ENCODE measurements around the gene VPS36.
"Not testable (repeated sequence)": the region's sequence is repeated elsewhere in the genome, so short reads cannot be mapped to it uniquely, and the experiment has no call there.

DNA sequence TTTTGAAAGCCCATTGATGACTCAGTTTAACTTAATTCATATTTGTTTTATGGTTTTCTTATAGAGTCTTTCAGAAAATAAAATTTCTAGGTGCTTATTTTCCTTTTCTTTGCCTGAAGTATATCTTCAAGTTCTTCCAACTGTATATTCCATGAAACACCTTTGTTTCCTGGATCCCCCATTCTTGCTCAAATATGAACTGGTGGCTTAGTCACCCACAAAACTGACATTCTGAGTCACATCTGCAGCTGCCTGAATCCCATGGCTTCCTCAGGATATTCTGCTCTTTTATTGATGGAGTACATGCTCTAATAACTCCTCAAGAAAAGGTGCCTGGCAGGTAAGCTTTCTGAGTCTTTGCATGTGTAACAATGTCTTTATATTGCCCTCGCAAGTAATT, 77.2 kb downstream of the VPS36 start:
- TF ChIP-seq, protein P1, sequence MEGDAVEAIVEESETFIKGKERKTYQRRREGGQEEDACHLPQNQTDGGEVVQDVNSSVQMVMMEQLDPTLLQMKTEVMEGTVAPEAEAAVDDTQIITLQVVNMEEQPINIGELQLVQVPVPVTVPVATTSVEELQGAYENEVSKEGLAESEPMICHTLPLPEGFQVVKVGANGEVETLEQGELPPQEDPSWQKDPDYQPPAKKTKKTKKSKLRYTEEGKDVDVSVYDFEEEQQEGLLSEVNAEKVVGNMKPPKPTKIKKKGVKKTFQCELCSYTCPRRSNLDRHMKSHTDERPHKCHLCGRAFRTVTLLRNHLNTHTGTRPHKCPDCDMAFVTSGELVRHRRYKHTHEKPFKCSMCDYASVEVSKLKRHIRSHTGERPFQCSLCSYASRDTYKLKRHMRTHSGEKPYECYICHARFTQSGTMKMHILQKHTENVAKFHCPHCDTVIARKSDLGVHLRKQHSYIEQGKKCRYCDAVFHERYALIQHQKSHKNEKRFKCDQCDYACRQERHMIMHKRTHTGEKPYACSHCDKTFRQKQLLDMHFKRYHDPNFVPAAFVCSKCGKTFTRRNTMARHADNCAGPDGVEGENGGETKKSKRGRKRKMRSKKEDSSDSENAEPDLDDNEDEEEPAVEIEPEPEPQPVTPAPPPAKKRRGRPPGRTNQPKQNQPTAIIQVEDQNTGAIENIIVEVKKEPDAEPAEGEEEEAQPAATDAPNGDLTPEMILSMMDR (IDR thresholded peaks at IDR 0.05), result not testable (repeated sequence)
- TF ChIP-seq EZH2 (IDR thresholded peaks at IDR 0.05; ENCODE audit: borderline replicate concordance, insufficient read depth, low read depth, low read length, poor library complexity, severe bottlenecking), result not testable (repeated sequence)

All from B cell (primary cell).